WTC11 (cell line): ENCODE measurements around the gene RBM28. TPM values are rescaled to one million over a fixed set of nuclear protein-coding genes. Genes with fewer than 3 reads are reported as not detected.

Source experiments
- ATF1 ChIP-seq: sonication (generic); formaldehyde crosslinking; IDR thresholded peaks from 2 replicates; pipeline ENCODE4 v1.8.1; 2023; ENCODE audit warnings: mild to moderate bottlenecking, moderate library complexity, missing genetic modification reagents
- ATF3 ChIP-seq: sonication (generic); formaldehyde crosslinking; conservative IDR thresholded peaks from 2 replicates; pipeline ENCODE4 v1.8.1; 2022; ENCODE audit warnings: mild to moderate bottlenecking, missing genetic modification reagents
- CBFB ChIP-seq: sonication (generic); formaldehyde crosslinking; IDR thresholded peaks from 2 replicates; pipeline ENCODE4 v1.8.1; 2022; ENCODE audit warnings: mild to moderate bottlenecking, low read depth, missing genetic modification reagents
- ELF4 ChIP-seq: sonication (generic); formaldehyde crosslinking; IDR thresholded peaks from 2 replicates; pipeline ENCODE4 v1.8.1; 2022; ENCODE audit warnings: low read depth, mild to moderate bottlenecking, moderate library complexity, missing genetic modification reagents
- ERG ChIP-seq: fragments of 250-450 bp; sonication (Bioruptor Pico); IDR thresholded peaks from 2 replicates; pipeline ENCODE4 v1.8.0; 2021; ENCODE audit warnings: mild to moderate bottlenecking
- ESRRA ChIP-seq: sonication (generic); formaldehyde crosslinking; IDR thresholded peaks from 2 replicates; pipeline ENCODE4 v1.8.1; 2022; ENCODE audit warnings: mild to moderate bottlenecking, missing genetic modification reagents, borderline replicate concordance
- ETV6 ChIP-seq: sonication (generic); formaldehyde crosslinking; IDR thresholded peaks from 2 replicates; pipeline ENCODE4 v1.8.1; 2022; ENCODE audit warnings: mild to moderate bottlenecking, missing genetic modification reagents
- FOXP1 ChIP-seq: sonication (generic); formaldehyde crosslinking; IDR thresholded peaks from 2 replicates; pipeline ENCODE4 v1.8.0; 2022; ENCODE audit warnings: missing genetic modification reagents, mild to moderate bottlenecking, moderate library complexity, borderline replicate concordance
- HMGA2 ChIP-seq: fragments of 250-450 bp; sonication (Bioruptor Pico); IDR thresholded peaks from 2 replicates; pipeline ENCODE4 v1.4.0; 2021; ENCODE audit warnings: mild to moderate bottlenecking, moderate library complexity
- HMGXB4 ChIP-seq: sonication (generic); formaldehyde crosslinking; IDR thresholded peaks from 2 replicates; pipeline ENCODE4 v1.8.1; 2023; ENCODE audit warnings: mild to moderate bottlenecking, moderate library complexity, missing genetic modification reagents
- MXD4 ChIP-seq: fragments of 250-450 bp; sonication (Bioruptor Pico); IDR thresholded peaks from 2 replicates; pipeline ENCODE4 v1.8.0; 2021; ENCODE audit warnings: mild to moderate bottlenecking, moderate library complexity, borderline replicate concordance
- NFATC4 ChIP-seq: fragments of 250-450 bp; sonication (Bioruptor Pico); IDR thresholded peaks from 2 replicates; pipeline ENCODE4 v1.9.0; 2021; ENCODE audit warnings: mild to moderate bottlenecking
- NFYB ChIP-seq: sonication (generic); formaldehyde crosslinking; conservative IDR thresholded peaks from 2 replicates; pipeline ENCODE4 v1.8.0; 2022; ENCODE audit warnings: low read depth, missing genetic modification reagents
- RORB ChIP-seq: fragments of 250-450 bp; sonication (Bioruptor Pico); IDR thresholded peaks from 2 replicates; pipeline ENCODE4 v1.9.0; 2021; ENCODE audit warnings: mild to moderate bottlenecking
- STAT6 ChIP-seq: sonication (generic); formaldehyde crosslinking; conservative IDR thresholded peaks from 2 replicates; pipeline ENCODE4 v1.8.1; 2023; ENCODE audit warnings: mild to moderate bottlenecking, low read depth, missing genetic modification reagents, moderate library complexity
- TP53 ChIP-seq: sonication (generic); formaldehyde crosslinking; IDR thresholded peaks from 2 replicates; pipeline ENCODE4 v1.8.1; 2023; ENCODE audit warnings: mild to moderate bottlenecking, missing genetic modification reagents
- USF2 ChIP-seq: sonication (generic); formaldehyde crosslinking; IDR thresholded peaks from 2 replicates; pipeline ENCODE4 v1.8.1; 2023; ENCODE audit warnings: mild to moderate bottlenecking, missing genetic modification reagents, moderate library complexity
- ZBTB21 ChIP-seq: sonication (generic); formaldehyde crosslinking; IDR thresholded peaks from 2 replicates; pipeline ENCODE4 v1.8.1; 2023; ENCODE audit warnings: mild to moderate bottlenecking, missing genetic modification reagents, borderline replicate concordance
- ZNF232 ChIP-seq: sonication (generic); formaldehyde crosslinking; IDR thresholded peaks from 2 replicates; pipeline ENCODE4 v1.8.0; 2022; ENCODE audit warnings: mild to moderate bottlenecking, missing genetic modification reagents
- ZNF263 ChIP-seq: sonication (generic); formaldehyde crosslinking; IDR thresholded peaks from 2 replicates; pipeline ENCODE4 v1.8.1; 2022; ENCODE audit warnings: low read depth, mild to moderate bottlenecking, moderate library complexity, missing genetic modification reagents
- ZNF281 ChIP-seq: sonication (generic); formaldehyde crosslinking; IDR thresholded peaks from 2 replicates; pipeline ENCODE4 v1.8.0; 2023; ENCODE audit warnings: mild to moderate bottlenecking, missing genetic modification reagents
- ZNF512 ChIP-seq: sonication (generic); formaldehyde crosslinking; IDR thresholded peaks from 2 replicates; pipeline ENCODE4 v1.8.1; 2022; ENCODE audit warnings: missing genetic modification reagents, borderline replicate concordance
- ZNF532 ChIP-seq: fragments of 250-450 bp; sonication (Bioruptor Pico); IDR thresholded peaks from 2 replicates; pipeline ENCODE4 v1.9.0; 2021; ENCODE audit warnings: mild to moderate bottlenecking, borderline replicate concordance
- total RNA-seq: library from RNA; stranded (reverse); gene quantifications from 3 replicates; pipeline ENCODE4 v1.2.3, GENCODE V29; 2021

The RBM28 gene
- total RNA-seq, 1 experiment from 2014 or later = 66.1 TPM

GRCh38 chr7:128266883-128267594 lies 76.7 kb downstream of the RBM28 start (continued):
- TF ChIP-seq ZBTB21 (CRISPR knock-in tag) (no peak), NFATC4 (CRISPR knock-in tag) (no peak), ZNF281 (CRISPR knock-in tag) (no peak), ETV6 (CRISPR knock-in tag) (peak; percentile 28; the same call in 1 of the 2 replicates), ATF3 (CRISPR knock-in tag) (peak; percentile 93), ERG (CRISPR knock-in tag) (no peak), TP53 (CRISPR knock-in tag) (no peak), ZNF532 (CRISPR knock-in tag) (no peak; the same call in 1 of the 2 replicates), MXD4 (CRISPR knock-in tag) (no peak), ZNF232 (CRISPR knock-in tag) (no peak), NFYB (no peak), ESRRA (CRISPR knock-in tag) (no peak), CBFB (no peak), ATF1 (CRISPR knock-in tag) (no peak), STAT6 (CRISPR knock-in tag) (no peak), ELF4 (no peak), ZNF263 (no peak), FOXP1 (no peak), RORB (CRISPR knock-in tag) (no peak), HMGXB4 (CRISPR knock-in tag) (no peak), ZNF512 (CRISPR knock-in tag) (no peak), USF2 (CRISPR knock-in tag) (no peak), HMGA2 (CRISPR knock-in tag) (no peak)
